HT-29 (cell line): Measurements from ENCODE around the gene IFNL3. TPM values are rescaled to one million over a fixed set of nuclear protein-coding genes. Genes with fewer than 3 reads are reported as not detected.
A peak's percentile ranks its signal among the peaks of the same experiment; 100 is the strongest.
"Not testable (repeated sequence)": the region's sequence is repeated elsewhere in the genome, so short reads cannot be mapped to it uniquely, and the experiment has no call there.

Experiments
- DNase-seq: peaks from one replicate; pipeline ENCODE4 v3.0.0-alpha.2; 2015; ENCODE audit warnings: low spot score
- total RNA-seq: library from RNA; depleted of rRNA; stranded (reverse); fragments of >200 nt; shearing (Covaris generic); gene quantifications from 2 replicates; pipeline ENCODE4 v1.2.3, GENCODE V29; 2014

Gene IFNL3
- total RNA-seq, 1 experiment from 2014 or later = not detected

GRCh38 chr19:39218230-39219007 is 26.4 kb downstream of the IFNL3 start:
- DNase-seq = no peak

- DNase-seq = no peak
These were observed 27.7 kb downstream of the IFNL3 start for GRCh38 chr19:39217094-39217493.

GRCh38 chr19:39215323-39215722 is 29.5 kb downstream of the IFNL3 start:
- DNase-seq = not testable (repeated sequence)

GRCh38 chr19:39212375-39212742 is 32.4 kb downstream of the IFNL3 start:
- peak; percentile 61 for DNase-seq

- DNase-seq = no peak
These were observed 33.0 kb downstream of the IFNL3 start for GRCh38 chr19:39211731-39212374.

GRCh38 chr19:39209196-39209595 is 35.6 kb downstream of the IFNL3 start:
- no peak for DNase-seq

GRCh38 chr19:39208175-39208795 is 36.5 kb downstream of the IFNL3 start:
- DNase-seq = no peak

GRCh38 chr19:39207293-39207836 is 37.4 kb downstream of the IFNL3 start:
- no peak for DNase-seq

GRCh38 chr19:39206122-39206521 is 38.7 kb downstream of the IFNL3 start:
- DNase-seq = no peak

- no peak for DNase-seq
These were observed 39.4 kb downstream of the IFNL3 start for GRCh38 chr19:39205449-39205764.

- no peak for DNase-seq
These were observed 41.1 kb downstream of the IFNL3 start, which contains the start of gene SYCN for GRCh38 chr19:39203372-39204341. Gene SYCN, minus strand, starts transcription at chr19:39204263. Its CDS starts 9 bp downstream, at chr19:39204254.

- DNase-seq = no peak
These were observed 41.8 kb downstream of the IFNL3 start for GRCh38 chr19:39202998-39203355.

- no peak for DNase-seq
These were observed 44.0 kb downstream of the IFNL3 start for GRCh38 chr19:39200803-39201115.

GRCh38 chr19:39200066-39200802 is 44.6 kb downstream of the IFNL3 start:
- no peak for DNase-seq

- DNase-seq = no peak
These were observed 45.8 kb downstream of the IFNL3 start for GRCh38 chr19:39199025-39199424.

- no peak for DNase-seq
These were observed 47.0 kb downstream of the IFNL3 start for GRCh38 chr19:39197808-39198207.

- no peak for DNase-seq
These were observed 47.8 kb downstream of the IFNL3 start, which contains the start of gene NCCRP1 for GRCh38 chr19:39196860-39197562. Gene NCCRP1, plus strand, starts transcription at chr19:39196964. Its CDS starts 19 bp downstream, at chr19:39196983.

- no peak for DNase-seq
These were observed 48.5 kb downstream of the IFNL3 start for GRCh38 chr19:39196320-39196719.

GRCh38 chr19:39195755-39196154 is 49.1 kb downstream of the IFNL3 start:
- DNase-seq = peak; percentile 59
